SKM-1 (cell line): Measurements from ENCODE around the gene TNFRSF18.
"Not testable (repeated sequence)": the region's sequence is repeated elsewhere in the genome, so short reads cannot be mapped to it uniquely, and the experiment has no call there.

Experiments used
- DNase-seq: peaks from one replicate; lab custom pipeline; 2025; ENCODE audit not compliant: unreplicated experiment; lab: John Stamatoyannopoulos, UW

Gene TNFRSF18

DNA sequence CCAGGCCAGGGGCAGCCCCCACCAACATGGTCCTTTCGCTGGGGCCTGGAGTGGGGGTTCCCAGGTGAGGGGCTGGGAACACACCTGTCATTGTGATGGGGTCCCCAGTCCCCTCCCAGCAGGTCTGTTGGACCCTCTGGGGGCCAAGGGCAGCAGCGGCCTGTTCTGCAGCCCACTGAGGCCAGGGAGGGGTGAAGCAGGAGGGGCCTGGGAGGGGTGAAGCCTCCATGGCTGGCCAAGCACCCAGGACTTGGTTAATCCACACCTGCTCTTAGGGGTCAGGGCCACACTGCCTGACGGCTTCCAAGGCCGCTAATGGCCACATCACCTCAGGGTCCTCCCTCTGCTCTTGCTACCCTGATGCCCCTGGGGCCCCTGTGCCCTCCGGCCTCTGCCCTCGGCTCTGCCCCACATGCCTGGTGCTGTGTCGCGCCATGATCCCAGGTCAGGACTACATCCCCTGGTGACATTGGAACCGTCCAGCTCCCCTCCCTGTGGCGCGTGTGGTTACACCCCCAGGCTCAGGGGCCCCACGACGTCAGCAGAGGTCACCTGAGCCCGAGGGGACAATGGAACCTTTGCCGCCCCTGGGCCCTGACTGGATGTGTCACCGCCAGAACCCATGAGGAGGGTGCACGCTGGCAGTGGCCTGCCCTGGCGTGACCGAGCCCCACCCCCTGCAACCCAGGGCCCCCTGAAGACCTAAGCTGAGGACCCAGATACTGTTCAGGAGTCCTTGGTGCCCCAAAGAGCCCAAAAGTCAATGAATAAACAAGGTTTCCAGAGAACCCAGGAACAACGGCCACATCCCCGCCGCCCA, 7.0 kb downstream of the TNFRSF18 start:
- DNase-seq: no peak

DNA sequence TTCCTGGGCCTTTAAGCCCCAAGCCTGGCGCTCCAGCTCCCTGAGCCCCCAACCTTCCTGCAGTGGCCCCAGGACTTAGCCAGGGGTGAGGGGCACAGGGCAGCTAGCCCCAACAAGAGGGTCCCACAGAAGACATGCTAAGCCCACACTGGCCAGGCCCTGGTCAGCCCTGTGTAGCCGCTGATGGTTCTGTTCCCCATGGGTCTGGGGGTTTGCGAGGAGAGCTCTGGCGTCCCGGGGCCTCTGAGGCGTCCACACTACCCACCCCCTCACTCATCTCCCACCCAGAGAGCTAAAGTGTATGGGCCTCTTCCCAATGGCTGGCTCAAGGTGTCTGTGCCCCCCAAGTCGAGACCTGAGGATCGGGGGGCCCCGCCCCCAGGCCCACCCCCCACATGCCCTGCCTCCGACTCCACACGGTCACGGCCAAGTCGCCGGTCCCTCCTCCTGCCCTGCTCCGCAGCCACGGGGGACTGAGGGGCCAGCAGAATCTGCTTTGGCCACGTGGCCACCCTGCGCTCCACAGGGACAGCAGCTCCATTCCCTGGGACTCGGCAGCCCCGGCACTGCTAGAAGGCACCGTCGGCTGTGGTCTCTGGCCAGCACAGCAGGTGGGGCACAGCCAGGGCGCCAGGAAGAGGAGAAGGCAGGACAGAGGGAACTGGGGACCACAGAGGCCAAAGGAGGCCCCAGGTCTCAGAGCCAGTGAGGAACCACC, 7.8 kb downstream of the TNFRSF18 start:
- DNase-seq: no peak

DNA sequence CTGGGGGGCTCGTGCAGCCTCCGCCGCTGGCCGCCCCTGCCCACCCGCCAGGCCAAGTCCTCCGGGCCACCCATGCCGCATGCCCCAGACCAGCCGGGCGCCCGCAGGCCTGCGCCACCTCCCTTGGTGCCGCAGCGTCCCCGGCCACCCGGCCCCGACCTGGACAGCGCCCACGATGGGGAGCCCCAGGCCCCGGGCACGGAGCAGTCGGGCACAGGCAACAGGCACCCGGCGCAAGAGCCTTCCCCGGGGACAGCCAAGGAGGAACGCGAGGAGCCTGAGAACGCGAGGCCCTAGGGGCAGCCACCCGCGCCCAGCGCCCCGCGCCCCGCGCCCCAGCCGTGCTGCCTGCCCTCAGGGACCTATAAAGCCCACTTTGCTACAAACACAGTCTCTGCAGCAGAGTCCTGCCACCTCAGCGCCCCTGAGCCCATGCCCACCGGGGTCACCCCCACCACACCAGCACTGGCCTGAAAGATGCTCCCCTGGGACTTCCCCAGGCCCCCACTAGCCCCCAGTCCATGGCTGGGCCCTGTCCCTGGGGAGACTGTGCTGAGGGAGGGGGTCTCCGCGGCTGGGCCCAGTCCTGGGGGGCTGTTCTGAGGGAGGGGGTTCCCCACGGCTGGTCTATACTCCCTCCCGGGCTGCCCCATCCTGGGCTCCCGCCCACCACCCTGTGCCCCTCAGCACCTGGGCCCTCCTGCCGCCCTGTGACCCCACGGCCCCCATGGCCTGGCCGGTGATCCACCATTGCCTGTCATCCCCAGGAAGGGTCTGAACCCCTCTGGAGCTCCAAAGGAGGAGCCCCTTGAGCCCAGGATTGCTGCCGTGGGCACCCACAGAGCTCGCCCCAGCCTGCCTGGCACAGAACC, 8.6 kb downstream of the TNFRSF18 start:
- DNase-seq: no peak

DNA sequence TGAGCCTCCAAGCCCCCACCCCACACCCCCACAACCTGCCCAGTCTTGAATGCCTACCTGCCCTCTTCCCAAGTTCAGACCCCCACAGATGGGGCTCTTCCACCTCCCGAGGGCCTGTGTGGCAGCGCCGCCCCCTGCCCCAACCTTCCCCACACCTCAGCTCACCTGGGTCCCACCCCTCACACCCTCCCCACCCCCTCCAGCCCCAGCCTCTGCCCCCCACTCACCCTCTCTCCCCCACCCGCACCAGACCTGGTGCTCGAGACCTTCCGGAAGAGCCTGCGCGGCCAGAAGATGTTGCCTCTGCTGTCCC, 9.2 kb downstream of the TNFRSF18 start:
- DNase-seq: no peak

DNA sequence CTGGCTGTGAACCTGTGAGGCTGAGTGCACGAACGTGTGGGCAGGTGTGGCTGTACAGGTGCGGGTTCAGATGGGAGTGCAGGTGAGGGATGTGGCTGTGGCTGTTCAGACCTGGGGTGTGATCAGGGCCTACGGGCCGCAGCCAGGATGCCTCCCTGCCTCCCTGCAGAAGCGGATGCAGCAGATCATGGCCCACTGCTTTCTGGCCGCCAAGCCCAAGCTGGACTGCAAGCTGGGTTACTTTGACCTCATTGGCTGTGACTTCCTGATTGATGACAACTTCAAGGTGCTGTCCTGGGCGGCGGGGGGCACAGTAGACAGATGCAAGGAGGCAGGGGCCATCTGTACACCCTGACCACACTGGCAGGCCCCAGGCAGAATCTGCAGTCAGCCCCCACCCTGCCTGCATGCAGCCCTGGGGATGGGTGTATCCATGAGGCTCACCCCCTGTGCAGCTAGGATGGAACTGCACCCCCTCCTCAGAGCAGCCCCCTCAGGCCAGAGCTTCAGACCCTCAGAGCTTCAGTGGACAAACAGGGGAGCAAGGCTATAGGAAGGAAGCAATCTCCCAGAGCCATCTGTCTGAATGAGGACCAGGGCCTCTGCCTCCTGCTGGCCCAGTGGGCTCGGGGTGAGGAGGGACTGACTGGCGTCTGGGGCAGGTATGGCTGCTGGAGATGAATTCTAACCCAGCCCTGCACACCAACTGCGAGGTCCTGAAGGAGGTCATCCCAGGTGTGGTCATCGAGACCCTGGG, 9.8 kb downstream of the TNFRSF18 start:
- DNase-seq: no peak

DNA sequence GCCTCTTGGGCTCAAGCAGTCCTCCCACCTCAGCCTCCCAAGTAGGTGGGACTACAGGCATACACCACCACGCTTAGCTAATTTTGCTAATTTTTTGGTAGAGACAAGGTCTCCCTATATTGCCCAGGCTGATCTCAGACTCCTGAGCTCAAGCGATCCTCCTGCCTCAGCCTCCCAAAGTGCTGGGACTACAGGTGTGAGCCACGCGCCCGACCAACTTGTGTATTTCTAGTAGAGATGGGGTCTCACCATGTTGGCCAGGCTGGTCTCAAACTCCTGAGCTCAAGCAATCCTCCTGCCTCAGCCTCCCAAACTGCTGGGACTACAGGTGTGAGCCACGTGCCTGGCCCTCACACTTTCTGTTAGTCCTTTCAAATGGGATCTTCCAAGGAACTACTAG, 10.7 kb downstream of the TNFRSF18 start:
- not testable (repeated sequence) for DNase-seq

DNA sequence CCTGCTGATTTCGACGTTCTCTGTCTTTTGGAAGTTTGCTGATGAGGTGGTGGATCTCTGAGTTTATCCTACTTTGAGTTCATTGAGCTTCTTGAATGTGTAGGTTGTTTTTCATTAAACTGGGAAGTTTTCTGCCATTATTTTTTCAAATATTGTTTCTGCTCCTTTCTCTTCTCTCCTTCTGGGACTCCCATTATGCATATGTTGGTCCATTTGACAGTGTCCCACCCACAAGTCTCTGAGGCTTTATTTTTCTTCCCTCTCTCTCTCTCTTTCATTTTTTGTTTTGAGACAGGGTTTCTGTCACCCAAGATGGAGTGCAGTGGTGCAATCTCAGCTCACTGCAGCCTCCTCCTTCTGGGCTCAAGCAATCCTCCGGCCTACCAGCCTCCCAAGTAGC, 11.7 kb downstream of the TNFRSF18 start:
- no peak for DNase-seq

DNA sequence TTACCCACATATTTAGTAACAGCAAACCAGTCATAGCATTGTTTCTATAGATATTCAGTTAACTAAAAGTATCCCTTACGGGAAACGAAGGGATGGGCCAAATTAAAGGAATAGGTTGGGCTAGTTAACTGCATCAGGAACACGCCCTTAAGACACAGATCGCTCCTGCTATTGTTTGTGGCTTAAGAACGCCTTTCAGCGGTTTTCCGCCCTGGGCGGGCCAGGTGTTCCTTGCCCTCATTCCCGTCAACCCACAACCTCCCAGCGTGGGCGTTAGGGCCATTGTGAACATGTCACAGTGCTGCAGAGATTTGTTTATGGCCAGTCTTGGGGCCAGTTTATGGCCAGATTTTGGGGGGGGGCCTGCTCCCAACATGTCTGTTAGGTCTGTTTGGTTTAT, 14.7 kb downstream of the TNFRSF18 start:
- no peak for DNase-seq

DNA sequence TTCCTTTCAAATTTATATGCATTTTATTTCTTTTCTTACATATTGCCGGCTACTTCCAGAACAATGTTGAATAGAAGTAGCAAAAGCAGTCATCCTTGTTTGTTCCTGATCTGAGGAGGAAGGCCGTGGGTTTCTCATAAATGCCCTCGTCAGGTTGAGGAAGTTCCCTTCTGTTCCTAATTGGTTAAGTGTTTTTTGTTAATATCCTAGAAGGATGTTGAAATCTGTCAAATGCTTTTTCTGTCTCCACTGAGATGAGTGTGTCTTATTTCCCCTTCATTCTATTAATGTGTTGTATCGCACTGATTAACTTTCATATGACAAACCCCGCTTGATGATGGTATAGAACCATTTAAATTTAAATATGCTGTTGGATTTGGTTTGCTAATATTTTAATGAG, 17.3 kb downstream of the TNFRSF18 start:
- no peak for DNase-seq

DNA sequence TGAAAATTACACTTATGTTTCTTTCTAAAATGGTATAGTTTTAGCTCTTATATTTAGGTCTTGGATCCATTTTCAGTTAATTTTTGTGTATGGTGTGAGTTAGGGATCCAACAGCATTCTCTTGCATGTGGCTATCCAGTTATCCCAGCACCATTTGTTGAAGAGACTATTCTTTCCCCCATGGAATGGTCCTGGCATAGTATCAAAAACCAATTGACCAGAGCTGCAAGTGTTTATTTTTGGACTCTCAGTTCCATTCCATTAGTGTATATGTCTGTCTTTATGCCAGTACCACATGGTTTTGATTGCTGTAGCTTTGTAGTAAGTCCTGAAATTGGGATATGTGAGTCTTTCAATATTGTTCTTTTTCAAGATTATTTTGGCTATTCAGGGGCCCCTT, 18.5 kb downstream of the TNFRSF18 start:
- DNase-seq: no peak

DNA sequence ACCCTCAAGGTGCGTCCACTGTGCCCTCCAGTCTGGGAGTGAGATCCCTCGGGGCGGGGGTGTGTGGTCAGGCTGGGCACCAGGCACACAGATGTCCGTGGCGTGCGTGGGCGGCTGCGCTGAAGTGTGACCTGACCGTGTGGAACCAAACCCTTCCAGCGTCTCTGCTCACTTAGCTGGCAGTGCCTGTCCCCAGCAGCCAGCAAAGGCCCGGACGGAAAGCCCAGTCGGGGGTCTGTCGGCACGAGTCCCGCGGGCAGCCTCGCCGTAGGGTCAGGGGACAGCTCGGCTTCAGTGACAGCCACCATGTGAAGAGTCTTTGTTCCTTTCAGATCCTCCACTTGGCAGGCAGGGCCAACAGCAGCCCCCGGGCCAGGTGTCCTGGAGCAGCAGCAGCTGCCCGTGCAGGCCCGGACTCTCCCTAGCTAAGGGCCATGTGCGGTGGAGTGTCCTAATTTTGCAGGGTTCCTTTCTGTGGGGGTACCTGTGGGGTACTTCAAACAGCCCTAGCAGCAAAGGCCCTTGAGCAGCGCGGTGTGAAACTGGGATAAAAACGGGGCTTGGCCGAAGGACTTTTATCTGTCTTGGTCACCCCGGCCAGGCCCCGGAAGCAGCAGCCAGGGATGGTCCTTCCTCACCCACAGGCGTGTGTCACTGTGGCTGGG, 21.2 kb downstream of the TNFRSF18 start:
- no peak for DNase-seq

DNA sequence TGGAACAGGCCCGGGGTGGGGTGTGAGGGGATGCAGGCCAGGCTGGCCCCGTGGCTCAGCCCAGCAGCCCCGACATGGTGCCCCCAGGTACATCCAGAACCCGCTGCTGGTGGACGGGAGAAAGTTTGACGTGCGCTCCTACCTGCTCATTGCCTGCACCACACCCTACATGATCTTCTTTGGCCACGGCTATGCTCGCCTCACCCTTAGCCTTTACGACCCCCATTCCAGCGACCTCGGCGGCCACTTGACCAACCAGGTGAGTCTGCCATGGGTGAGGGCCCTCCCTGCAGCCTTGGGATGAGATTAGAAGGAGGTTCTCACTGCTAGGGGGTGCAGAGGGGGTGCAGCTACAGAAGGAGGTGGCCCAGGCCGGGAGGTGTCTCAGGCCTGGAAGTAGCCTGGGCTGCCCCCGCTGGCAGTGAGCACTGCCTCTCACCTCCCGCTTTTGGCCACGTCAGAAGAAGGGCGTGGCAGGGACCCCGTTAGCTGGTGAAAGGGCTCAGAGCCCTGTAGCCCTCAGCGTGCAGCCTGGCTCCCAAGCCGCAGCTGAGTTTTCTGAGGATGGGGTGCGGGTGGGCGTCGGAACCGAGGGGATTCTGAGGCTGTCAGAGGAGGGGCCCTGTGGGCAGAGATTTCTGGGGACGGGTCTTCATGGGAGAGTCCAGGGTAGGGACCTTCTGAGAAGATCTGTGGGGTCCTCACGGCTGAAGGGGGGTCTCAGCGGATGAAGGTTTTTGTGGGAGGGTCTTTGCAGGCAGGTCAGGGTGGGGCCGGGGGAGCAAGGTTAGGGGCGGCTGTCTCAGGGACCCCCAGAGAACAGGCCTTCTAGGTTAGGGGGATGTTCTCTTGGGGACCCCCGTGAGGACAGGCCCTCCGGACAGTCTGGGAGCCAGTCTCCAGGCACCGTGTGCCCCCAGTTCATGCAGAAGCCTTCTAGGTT, 22.3 kb downstream of the TNFRSF18 start:
- DNase-seq: no peak

DNA sequence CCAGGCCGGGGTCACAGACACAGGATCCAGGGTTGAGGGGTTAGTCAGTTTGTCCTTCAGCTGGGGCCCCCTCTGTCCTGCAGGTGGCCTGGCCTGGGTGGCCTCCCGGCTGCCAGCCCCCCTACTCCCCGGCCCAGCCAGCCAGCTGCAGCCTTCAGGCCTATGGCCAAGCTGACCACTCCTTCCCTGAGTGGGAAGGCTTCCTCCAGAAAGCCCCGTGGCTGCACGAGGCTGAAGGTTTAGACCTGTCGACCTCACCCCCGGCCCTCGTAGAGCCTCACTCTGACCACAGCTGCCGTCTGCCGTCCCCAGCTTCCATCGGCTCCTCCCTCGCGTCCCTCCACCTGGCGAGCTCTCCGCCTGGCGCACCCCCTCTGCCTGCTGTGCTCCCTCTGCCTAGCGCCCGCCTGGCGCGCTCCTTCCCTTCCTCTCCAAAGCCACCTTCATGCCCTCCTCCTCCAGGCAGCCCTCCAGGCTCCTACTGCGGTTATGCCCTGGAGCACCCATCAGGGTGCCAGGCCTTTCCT, 23.1 kb downstream of the TNFRSF18 start:
- DNase-seq: no peak

DNA sequence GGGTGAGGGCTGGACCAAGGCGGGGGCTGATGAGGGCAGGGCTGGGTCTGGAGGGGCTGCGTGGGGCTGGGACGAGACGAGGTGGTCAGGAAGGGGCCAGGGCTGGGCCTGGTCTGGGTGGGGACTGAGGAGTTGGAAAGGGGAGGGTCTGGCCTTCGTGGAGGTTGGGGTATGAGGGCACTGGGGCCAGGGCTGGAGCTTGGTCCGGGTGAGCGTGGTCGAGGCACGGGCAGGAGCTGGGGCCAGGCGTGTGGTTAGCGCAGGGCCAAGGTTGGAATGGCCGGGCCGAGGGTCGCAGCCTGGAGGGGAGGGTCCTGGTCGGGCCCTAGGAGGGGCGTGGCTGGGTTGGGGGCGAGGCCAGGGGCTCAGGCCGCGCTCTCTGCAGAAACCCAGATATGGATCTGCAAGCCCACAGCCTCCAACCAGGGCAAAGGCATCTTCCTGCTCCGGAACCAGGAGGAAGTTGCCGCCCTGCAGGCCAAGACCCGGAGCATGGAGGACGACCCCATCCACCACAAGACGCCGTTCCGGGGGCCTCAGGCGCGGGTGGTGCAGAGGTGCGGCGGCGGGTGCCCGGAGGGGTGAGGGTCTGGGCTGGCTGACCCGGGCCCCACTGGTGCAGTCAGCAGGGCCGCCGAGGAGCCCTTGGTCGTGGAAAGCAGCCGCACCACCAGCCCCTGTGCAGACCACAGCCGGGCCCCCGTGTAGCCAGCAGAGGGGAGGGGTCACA, 23.7 kb downstream of the TNFRSF18 start:
- no peak for DNase-seq

DNA sequence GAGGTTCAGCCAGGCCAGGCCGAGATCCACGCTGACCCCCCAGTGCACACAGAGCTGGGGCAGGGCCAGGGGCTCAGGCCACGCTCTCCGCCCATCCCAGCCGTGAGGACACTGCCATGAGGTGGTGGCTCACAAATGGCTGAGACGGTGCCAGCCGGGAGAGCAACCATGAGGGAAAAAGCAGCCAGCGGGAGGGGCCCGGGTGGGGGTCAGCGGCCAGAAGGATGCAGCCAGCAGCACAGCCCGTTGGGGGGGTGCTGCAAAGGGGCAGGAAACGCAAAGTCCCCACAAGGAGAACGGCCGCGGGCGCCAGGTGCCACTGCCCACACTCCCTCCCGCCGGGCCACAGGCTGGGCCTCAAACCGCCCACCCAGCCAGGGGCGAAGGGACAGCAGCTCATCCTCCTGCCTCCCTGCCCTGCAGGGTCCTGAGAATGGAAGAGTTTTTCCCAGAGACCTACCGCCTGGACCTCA, 24.4 kb downstream of the TNFRSF18 start:
- DNase-seq: no peak

DNA sequence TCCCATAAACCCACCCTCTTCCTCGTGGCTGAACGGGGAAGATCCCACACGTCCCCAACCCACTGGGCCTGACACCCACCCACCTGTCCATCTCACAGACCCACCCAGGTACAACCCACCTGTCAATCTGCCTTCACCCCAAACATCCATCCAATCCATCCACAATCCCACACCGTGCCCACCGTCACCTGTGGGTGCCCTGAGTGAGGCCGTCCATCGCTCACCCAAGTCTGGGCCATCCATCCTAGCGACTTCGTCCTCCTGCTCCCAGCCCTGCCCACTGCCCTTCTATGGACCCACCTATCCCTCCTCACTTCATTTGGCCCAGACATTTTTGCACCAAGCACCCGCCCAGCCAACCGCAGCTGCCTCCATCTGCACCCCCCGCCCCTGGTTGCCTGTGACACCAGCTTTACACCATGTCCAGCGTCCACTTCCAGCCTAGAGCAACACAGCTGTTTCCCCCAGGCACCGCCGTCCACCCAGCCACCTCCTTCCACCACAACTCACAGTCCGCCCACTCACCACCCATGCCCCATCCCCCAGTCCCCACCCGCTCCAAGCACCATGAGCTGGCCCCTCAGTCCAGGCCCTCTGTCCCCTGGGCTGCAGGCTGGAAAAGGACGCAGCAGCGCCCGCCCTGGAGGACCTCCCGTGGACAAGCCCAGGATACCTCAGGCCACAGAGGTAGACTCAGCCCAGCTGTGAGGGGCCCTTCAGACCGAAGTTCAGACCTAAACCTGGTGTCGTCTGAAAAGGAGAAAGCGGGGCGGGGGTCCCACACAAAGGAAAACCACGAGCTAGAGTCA, 25.1 kb downstream of the TNFRSF18 start:
- DNase-seq: no peak
